ENCODE results near the gene SPAG8.

DNA sequence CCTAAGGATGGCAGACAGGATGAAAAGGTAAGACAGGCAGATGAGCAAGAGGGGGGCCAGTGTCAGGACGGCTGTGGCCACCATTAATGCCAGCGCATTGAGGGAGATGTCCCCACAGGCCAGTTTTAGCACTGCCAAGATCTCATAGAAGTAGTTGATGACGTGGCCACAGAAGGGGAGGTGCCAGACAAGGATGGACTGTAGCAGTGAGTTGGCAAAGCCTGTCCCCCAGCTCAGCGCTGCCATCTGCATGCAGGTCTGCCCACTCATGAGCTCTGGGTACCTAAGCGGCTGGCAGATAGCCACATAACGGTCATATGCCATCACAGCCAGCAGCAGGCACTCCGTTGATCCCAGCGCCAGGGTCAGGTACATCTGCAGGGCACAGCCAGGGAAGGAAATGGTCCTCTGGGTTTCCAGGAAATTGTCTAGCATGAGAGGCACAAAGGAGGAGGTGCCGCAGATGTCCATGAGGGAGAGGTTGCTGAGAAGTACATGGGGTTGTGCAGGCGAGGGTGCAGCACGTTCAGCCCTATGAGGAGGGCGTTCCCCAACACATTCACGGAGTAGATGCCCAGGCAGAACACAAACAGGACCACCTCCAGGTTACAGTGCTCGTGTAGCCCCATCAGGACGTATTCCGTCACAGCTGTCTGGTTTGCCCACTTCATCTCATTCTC, 47.4 kb upstream of the SPAG8 start:
- TF ChIP-seq, protein P1, sequence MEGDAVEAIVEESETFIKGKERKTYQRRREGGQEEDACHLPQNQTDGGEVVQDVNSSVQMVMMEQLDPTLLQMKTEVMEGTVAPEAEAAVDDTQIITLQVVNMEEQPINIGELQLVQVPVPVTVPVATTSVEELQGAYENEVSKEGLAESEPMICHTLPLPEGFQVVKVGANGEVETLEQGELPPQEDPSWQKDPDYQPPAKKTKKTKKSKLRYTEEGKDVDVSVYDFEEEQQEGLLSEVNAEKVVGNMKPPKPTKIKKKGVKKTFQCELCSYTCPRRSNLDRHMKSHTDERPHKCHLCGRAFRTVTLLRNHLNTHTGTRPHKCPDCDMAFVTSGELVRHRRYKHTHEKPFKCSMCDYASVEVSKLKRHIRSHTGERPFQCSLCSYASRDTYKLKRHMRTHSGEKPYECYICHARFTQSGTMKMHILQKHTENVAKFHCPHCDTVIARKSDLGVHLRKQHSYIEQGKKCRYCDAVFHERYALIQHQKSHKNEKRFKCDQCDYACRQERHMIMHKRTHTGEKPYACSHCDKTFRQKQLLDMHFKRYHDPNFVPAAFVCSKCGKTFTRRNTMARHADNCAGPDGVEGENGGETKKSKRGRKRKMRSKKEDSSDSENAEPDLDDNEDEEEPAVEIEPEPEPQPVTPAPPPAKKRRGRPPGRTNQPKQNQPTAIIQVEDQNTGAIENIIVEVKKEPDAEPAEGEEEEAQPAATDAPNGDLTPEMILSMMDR (IDR thresholded peaks at IDR 0.05; ENCODE audit: borderline replicate concordance, extremely low read depth, low read length, poor library complexity, severe bottlenecking): no peak
- TF ChIP-seq EZH2 (IDR thresholded peaks at IDR 0.05; ENCODE audit: borderline replicate concordance, low read depth, low read length, severe bottlenecking): no peak

Measured in DND-41 (cell line).